ENCODE results near the gene TSHZ1.

GRCh38 chr18:75268364-75268646 lies 57.7 kb downstream of the TSHZ1 start:
- no peak for TF ChIP-seq TAF1 (IDR thresholded peaks at IDR 0.05; ENCODE audit: borderline replicate concordance, insufficient read depth, low read length)
- no peak for TF ChIP-seq POLR2AphosphoS5 (IDR thresholded peaks at IDR 0.05; ENCODE audit: low read depth, low read length)
- no peak for TF ChIP-seq REST (IDR thresholded peaks at IDR 0.05; ENCODE audit: insufficient read depth in 1 of 2, low read depth in 2 of 2, low read length in 2 of 2)
